GM10847 (cell line): Measurements from ENCODE around the gene WWP2.

Experiments used
- POLR2A ChIP-seq: IDR thresholded peaks from 2 replicates; pipeline ENCODE4 v1.6.1; 2011; ENCODE audit not compliant: insufficient read length; ENCODE audit errors: extremely low read depth

Gene WWP2

GRCh38 chr16:69837380-69837779 lies 75.2 kb downstream of the WWP2 start:
- no peak for TF ChIP-seq POLR2A

GRCh38 chr16:69838489-69838888 lies 76.4 kb downstream of the WWP2 start:
- TF ChIP-seq POLR2A = no peak

GRCh38 chr16:69839240-69839688 lies 77.1 kb downstream of the WWP2 start:
- TF ChIP-seq POLR2A = no peak

GRCh38 chr16:69839798-69840409 lies 77.8 kb downstream of the WWP2 start:
- TF ChIP-seq POLR2A = no peak

- no peak for TF ChIP-seq POLR2A
Observed at GRCh38 chr16:69840975-69841374, 78.8 kb downstream of the WWP2 start.

GRCh38 chr16:69844441-69844840 lies 82.3 kb downstream of the WWP2 start:
- no peak for TF ChIP-seq POLR2A

- no peak for TF ChIP-seq POLR2A
Observed at GRCh38 chr16:69845181-69845580, 83.0 kb downstream of the WWP2 start.

GRCh38 chr16:69847643-69848042 lies 85.5 kb downstream of the WWP2 start:
- no peak for TF ChIP-seq POLR2A

- no peak for TF ChIP-seq POLR2A
Observed at GRCh38 chr16:69848637-69849545, 86.8 kb downstream of the WWP2 start.

- no peak for TF ChIP-seq POLR2A
Observed at GRCh38 chr16:69851491-69852240, 89.5 kb downstream of the WWP2 start.

GRCh38 chr16:69852815-69853214 lies 90.7 kb downstream of the WWP2 start:
- TF ChIP-seq POLR2A = no peak

- no peak for TF ChIP-seq POLR2A
Observed at GRCh38 chr16:69853481-69853880, 91.3 kb downstream of the WWP2 start.

- TF ChIP-seq POLR2A = no peak
Observed at GRCh38 chr16:69855592-69855991, 93.5 kb downstream of the WWP2 start.

GRCh38 chr16:69858191-69859104 lies 96.3 kb downstream of the WWP2 start:
- TF ChIP-seq POLR2A = no peak
